GM12864 (cell line): ENCODE measurements around the gene TMEM132D.

Experiments used
- DNase-seq: peaks from one replicate; pipeline ENCODE4 v3.0.0-alpha.2; 2011; ENCODE audit warnings: low read depth
- H3K4me3 ChIP-seq: 2 replicates; pipeline ENCODE4 v1.5.1; 2011; ENCODE audit warnings: mild to moderate bottlenecking, low read depth, low read length, control low read depth
- CTCF ChIP-seq: IDR thresholded peaks from 2 replicates; pipeline ENCODE4 v1.5.1; 2011; ENCODE audit warnings: low read depth, mild to moderate bottlenecking, moderate library complexity, low read length, control low read depth, inconsistent platforms; ENCODE audit errors: missing control alignments

TMEM132D gene

GRCh38 chr12:129673806-129674205 is 230.0 kb downstream of the TMEM132D start:
- H3K4me3 ChIP-seq, result no peak overlapping the region
- TF ChIP-seq CTCF, result no peak
- DNase-seq, result no peak

GRCh38 chr12:129672110-129672509 is 231.7 kb downstream of the TMEM132D start:
- DNase-seq, result no peak
- no peak for TF ChIP-seq CTCF
- no peak overlapping the region for H3K4me3 ChIP-seq

- DNase-seq, result no peak
- H3K4me3 ChIP-seq, result no peak overlapping the region
- TF ChIP-seq CTCF, result no peak
Observed at GRCh38 chr12:129670256-129670920, 233.4 kb downstream of the TMEM132D start.

GRCh38 chr12:129665414-129665813 is 238.4 kb downstream of the TMEM132D start:
- TF ChIP-seq CTCF, result no peak

GRCh38 chr12:129662234-129662633 is 241.6 kb downstream of the TMEM132D start:
- TF ChIP-seq CTCF, result no peak
- no peak for DNase-seq
- no peak overlapping the region for H3K4me3 ChIP-seq

More at GRCh38 chr12:129665414-129665813, 238.4 kb downstream of the TMEM132D start:
- H3K4me3 ChIP-seq, result no peak overlapping the region
- DNase-seq, result no peak

GRCh38 chr12:129660946-129661345 is 242.9 kb downstream of the TMEM132D start:
- no peak overlapping the region for H3K4me3 ChIP-seq
- TF ChIP-seq CTCF, result no peak
- DNase-seq, result no peak
